Neural progenitor cell (in vitro differentiated cells): Measurements from ENCODE around the gene SLC25A18. TPM values are rescaled to one million over a fixed set of nuclear protein-coding genes. Genes with fewer than 3 reads are reported as not detected.
A peak's percentile ranks its signal among the peaks of the same experiment; 100 is the strongest.

ENCODE experiments used
- DNase-seq: peaks from one replicate; pipeline ENCODE4 v3.0.0-alpha.2; 2016; ENCODE audit warnings: low spot score
- H2AFZ ChIP-seq: fragments of 200-600 bp; sonication (generic); replicated peaks from 2 replicates; pipeline ENCODE4 v1.6.1; 2016; ENCODE audit warnings: antibody characterized with exemption
- H3F3A ChIP-seq: fragments of 200-600 bp; sonication (generic); 2 replicates; pipeline ENCODE4 v1.6.1; 2016; ENCODE audit warnings: antibody characterized with exemption, low read depth
- H3K27ac ChIP-seq: fragments of 200-600 bp; sonication (generic); 2 replicates; pipeline ENCODE4 v1.5.1; 2016; ENCODE audit warnings: mild to moderate bottlenecking
- H3K27me3 ChIP-seq: fragments of 200-600 bp; sonication (generic); 2 replicates; pipeline ENCODE4 v1.6.1; 2016; ENCODE audit warnings: mild to moderate bottlenecking, moderate library complexity
- H3K36me3 ChIP-seq: fragments of 200-600 bp; sonication (generic); 2 replicates; pipeline ENCODE4 v1.5.1; 2016
- H3K4me1 ChIP-seq: fragments of 200-600 bp; sonication (generic); 2 replicates; pipeline ENCODE4 v1.6.1; 2016; ENCODE audit warnings: mixed run types
- H3K4me2 ChIP-seq: fragments of 200-600 bp; sonication (generic); 2 replicates; pipeline ENCODE4 v1.6.1; 2016
- H3K4me3 ChIP-seq: fragments of 200-600 bp; sonication (generic); 2 replicates; pipeline ENCODE4 v1.5.1; 2016
- H3K79me2 ChIP-seq: fragments of 200-600 bp; sonication (generic); 2 replicates; pipeline ENCODE4 v1.6.1; 2016; ENCODE audit warnings: low read depth
- H3K9ac ChIP-seq: fragments of 200-600 bp; sonication (generic); 2 replicates; pipeline ENCODE4 v1.6.1; 2016
- H3K9me3 ChIP-seq: fragments of 200-600 bp; sonication (generic); 2 replicates; pipeline ENCODE4 v1.5.1; 2016; ENCODE audit warnings: low read depth
- H4K20me1 ChIP-seq: fragments of 200-600 bp; sonication (generic); 2 replicates; pipeline ENCODE4 v1.6.1; 2016; ENCODE audit warnings: low read depth
- H3K27ac Mint-ChIP-seq: 3 replicates; pipeline ENCODE4 v1.8.0; 2021; ENCODE audit warnings: mixed read lengths
- H3K27me3 Mint-ChIP-seq: 2 replicates; pipeline ENCODE4 v1.8.0; 2022; ENCODE audit warnings: low read depth, mild to moderate bottlenecking, inconsistent platforms, moderate library complexity, mixed read lengths; ENCODE audit not compliant: insufficient read depth
- H3K36me3 Mint-ChIP-seq: 3 replicates; pipeline ENCODE4 v1.8.0; 2021; ENCODE audit warnings: mixed read lengths
- H3K4me1 Mint-ChIP-seq: 3 replicates; pipeline ENCODE4 v1.8.0; 2021; ENCODE audit warnings: mixed read lengths
- H3K4me3 Mint-ChIP-seq: 3 replicates; pipeline ENCODE4 v1.8.0; 2021; ENCODE audit warnings: mild to moderate bottlenecking, moderate library complexity, mixed read lengths
- H3K9me3 Mint-ChIP-seq: 3 replicates; pipeline ENCODE4 v1.8.0; 2020; ENCODE audit warnings: mixed read lengths
- CTCF ChIP-seq: fragments of 200-600 bp; sonication (generic); IDR thresholded peaks from 2 replicates; pipeline ENCODE4 v1.5.1; 2017; ENCODE audit warnings: antibody characterized with exemption, mild to moderate bottlenecking
- EZH2 ChIP-seq: fragments of 200-600 bp; sonication (generic); IDR thresholded peaks from 2 replicates; pipeline ENCODE4 v1.6.1; 2017; ENCODE audit warnings: antibody characterized with exemption, mild to moderate bottlenecking, moderate library complexity
- EZH2phosphoT487 ChIP-seq: fragments of 200-600 bp; sonication (generic); IDR thresholded peaks from 2 replicates; pipeline ENCODE4 v1.6.1; 2017; ENCODE audit warnings: antibody characterized with exemption
- total RNA-seq: library from RNA; depleted of rRNA; stranded (reverse); fragments of >200 nt; gene quantifications from 2 replicates; pipeline ENCODE4 v1.2.3, GENCODE V29; 2015; ENCODE audit warnings: low replicate concordance

Gene SLC25A18
- total RNA-seq, 1 donor from 2014 or later: 0.88 TPM

GRCh38 chr22:17638182-17638431 lies 74.8 kb downstream of the SLC25A18 start:
- H3K27ac Mint-ChIP-seq: peak overlapping the region; percentile 97
- peaks cover 18% of the 10 kb centered on the region for H3K4me1 Mint-ChIP-seq
- H3K27ac ChIP-seq: peak overlapping the region; percentile 96
- peaks cover 9% of the 10 kb centered on the region for H3K4me1 ChIP-seq
- peaks cover 38% of the 10 kb centered on the region for H3K79me2 ChIP-seq
- DNase-seq: no peak
- H3K36me3 Mint-ChIP-seq: peaks cover 11% of the 10 kb centered on the region
- TF ChIP-seq EZH2phosphoT487 (no peak), CTCF (peak; percentile 21)
- H3K27me3 ChIP-seq: no peaks in the 10 kb centered on the region
- peak overlapping the region; percentile 86 for H3K4me2 ChIP-seq
- H3K27me3 Mint-ChIP-seq: no peaks in the 10 kb centered on the region
- peak overlapping the region; percentile 93 for H3K4me3 ChIP-seq
- H2AFZ ChIP-seq: peak overlapping the region; percentile 90
- H3K9me3 Mint-ChIP-seq: no peaks in the 10 kb centered on the region
- peak overlapping the region; percentile 96 for H3K4me3 Mint-ChIP-seq
- H3K9ac ChIP-seq: peak overlapping the region; percentile 90
- peaks cover 26% of the 10 kb centered on the region for H3F3A ChIP-seq
- no peaks in the 10 kb centered on the region for H3K36me3 ChIP-seq
- no peaks in the 10 kb centered on the region for H4K20me1 ChIP-seq
- no peaks in the 10 kb centered on the region for H3K9me3 ChIP-seq

GRCh38 chr22:17638432-17639246 lies 75.3 kb downstream of the SLC25A18 start, which contains the start of gene BCL2L13:
TSS of gene BCL2L13 (plus strand) at chr22:17638757. CDS start at chr22:17655712, 16,955 bp downstream.
- Histone ChIP-seq H3K36me3 (no peaks in the 10 kb centered on the region), H3F3A (peaks cover 26% of the 10 kb centered on the region), H3K27ac (peak within 1 kb of the TSS; percentile 96), H3K79me2 (peaks cover 40% of the 10 kb centered on the region), H3K9me3 (no peaks in the 10 kb centered on the region), H3K4me1 (peaks cover 9% of the 10 kb centered on the region), H3K4me2 (peak within 1 kb of the TSS; percentile 86), H2AFZ (peak within 1 kb of the TSS; percentile 90), H3K9ac (peak within 1 kb of the TSS; percentile 90), H4K20me1 (no peaks in the 10 kb centered on the region), H3K4me3 (peak within 1 kb of the TSS; percentile 93), H3K27me3 (no peaks in the 10 kb centered on the region)
- peak within 1 kb of the TSS; percentile 96 for H3K4me3 Mint-ChIP-seq
- DNase-seq: peak; percentile 95
- no peaks in the 10 kb centered on the region for H3K27me3 Mint-ChIP-seq
- H3K9me3 Mint-ChIP-seq: no peaks in the 10 kb centered on the region
- peaks cover 18% of the 10 kb centered on the region for H3K4me1 Mint-ChIP-seq
- TF ChIP-seq EZH2phosphoT487: no peak
- TF ChIP-seq CTCF: no peak
- no peak for TF ChIP-seq EZH2
- peaks cover 11% of the 10 kb centered on the region for H3K36me3 Mint-ChIP-seq
- peak within 1 kb of the TSS; percentile 97 for H3K27ac Mint-ChIP-seq

- H3K27me3 Mint-ChIP-seq: no peaks in the 10 kb centered on the region
- peak overlapping the region; percentile 96 for H3K4me3 Mint-ChIP-seq
- no peak for TF ChIP-seq EZH2
- TF ChIP-seq EZH2phosphoT487: no peak
- TF ChIP-seq CTCF: no peak
- H3K9me3 Mint-ChIP-seq: no peaks in the 10 kb centered on the region
- Histone ChIP-seq H4K20me1 (no peaks in the 10 kb centered on the region), H3K9me3 (no peaks in the 10 kb centered on the region), H3K36me3 (no peaks in the 10 kb centered on the region), H3F3A (peaks cover 26% of the 10 kb centered on the region), H3K4me3 (peak overlapping the region; percentile 93), H3K79me2 (peaks cover 45% of the 10 kb centered on the region), H3K9ac (peak overlapping the region; percentile 90), H3K27ac (peak overlapping the region; percentile 96), H3K4me2 (peak overlapping the region; percentile 86), H2AFZ (peak overlapping the region; percentile 90), H3K4me1 (peaks cover 9% of the 10 kb centered on the region), H3K27me3 (no peaks in the 10 kb centered on the region)
- peaks cover 11% of the 10 kb centered on the region for H3K36me3 Mint-ChIP-seq
- peaks cover 18% of the 10 kb centered on the region for H3K4me1 Mint-ChIP-seq
- DNase-seq: peak; percentile 41
- peak overlapping the region; percentile 94 for H3K27ac Mint-ChIP-seq
Observed at GRCh38 chr22:17639247-17639741, 76.0 kb downstream of the SLC25A18 start.

Other genes starting within 250 kb of the SLC25A18 start
- 67.8 and 72.8 TPM in 2 replicates for gene CECR2, start 194.0 kb upstream of the SLC25A18 start, total RNA-seq
- gene ATP6V1E1, start 65.3 kb downstream of the SLC25A18 start, total RNA-seq: 79.0 and 87.1 TPM in 2 replicates
- 41.2 and 47.7 TPM in 2 replicates for gene BCL2L13, start 75.3 kb downstream of the SLC25A18 start, total RNA-seq
- gene BID, start 211.0 kb downstream of the SLC25A18 start, total RNA-seq: 16.6 and 29.2 TPM in 2 replicates